ENCODE results near the gene S1PR4.
"Not testable (repeated sequence)": the region's sequence is repeated elsewhere in the genome, so short reads cannot be mapped to it uniquely, and the experiment has no call there.

S1PR4 gene

DNA sequence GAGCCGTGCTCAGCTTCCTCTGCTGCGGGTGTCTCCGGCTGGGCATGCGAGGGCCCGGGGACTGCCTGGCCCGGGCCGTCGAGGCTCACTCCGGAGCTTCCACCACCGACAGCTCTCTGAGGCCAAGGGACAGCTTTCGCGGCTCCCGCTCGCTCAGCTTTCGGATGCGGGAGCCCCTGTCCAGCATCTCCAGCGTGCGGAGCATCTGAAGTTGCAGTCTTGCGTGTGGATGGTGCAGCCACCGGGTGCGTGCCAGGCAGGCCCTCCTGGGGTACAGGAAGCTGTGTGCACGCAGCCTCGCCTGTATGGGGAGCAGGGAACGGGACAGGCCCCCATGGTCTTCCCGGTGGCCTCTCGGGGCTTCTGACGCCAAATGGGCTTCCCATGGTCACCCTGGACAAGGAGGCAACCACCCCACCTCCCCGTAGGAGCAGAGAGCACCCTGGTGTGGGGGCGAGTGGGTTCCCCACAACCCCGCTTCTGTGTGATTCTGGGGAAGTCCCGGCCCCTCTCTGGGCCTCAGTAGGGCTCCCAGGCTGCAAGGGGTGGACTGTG, 1.2 kb downstream of the S1PR4 start:
- DNase-seq (ENCODE audit: low read depth, low spot score) = no peak

- no peak for DNase-seq (ENCODE audit: low read depth, low spot score)
These were observed 5.4 kb downstream of the S1PR4 start for GRCh38 chr19:3183721-3184641.

- DNase-seq (ENCODE audit: low read depth, low spot score) = no peak
These were observed 6.4 kb downstream of the S1PR4 start for GRCh38 chr19:3184847-3185460.

- peak; percentile 96 for DNase-seq (ENCODE audit: low read depth, low spot score)
These were observed 7.0 kb downstream of the S1PR4 start, which contains the start of gene NCLN for GRCh38 chr19:3185461-3186159. Gene NCLN (plus strand): TSS chr19:3185930. CDS start chr19:3186031, 101 bp downstream.

DNA sequence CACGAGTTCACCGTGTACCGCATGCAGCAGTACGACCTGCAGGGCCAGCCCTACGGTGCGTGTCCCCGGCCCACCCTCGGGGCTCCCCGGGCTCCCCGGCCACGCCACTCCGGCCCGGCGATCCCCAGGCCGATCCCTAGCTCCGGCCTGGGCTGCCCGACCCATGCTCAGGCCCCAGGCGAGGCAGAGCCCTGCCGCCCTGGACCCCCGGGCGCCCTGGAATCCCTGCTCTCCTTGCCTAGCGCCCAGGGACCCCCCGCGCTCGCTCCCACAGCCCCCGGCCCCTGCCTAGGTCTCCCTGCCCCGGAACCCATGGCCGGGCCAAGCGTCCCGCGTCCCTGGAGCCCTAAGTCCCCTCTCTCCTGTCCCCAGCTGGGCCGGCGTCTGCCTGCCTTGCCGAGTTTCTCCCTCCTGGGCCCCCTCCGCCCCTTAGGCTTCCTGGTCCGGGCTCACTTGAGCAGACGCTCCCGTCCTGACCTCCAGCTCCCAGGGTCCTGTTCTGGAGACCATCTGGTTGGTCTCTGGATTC, 7.7 kb downstream of the S1PR4 start:
- DNase-seq (ENCODE audit: low read depth, low spot score) = no peak

DNA sequence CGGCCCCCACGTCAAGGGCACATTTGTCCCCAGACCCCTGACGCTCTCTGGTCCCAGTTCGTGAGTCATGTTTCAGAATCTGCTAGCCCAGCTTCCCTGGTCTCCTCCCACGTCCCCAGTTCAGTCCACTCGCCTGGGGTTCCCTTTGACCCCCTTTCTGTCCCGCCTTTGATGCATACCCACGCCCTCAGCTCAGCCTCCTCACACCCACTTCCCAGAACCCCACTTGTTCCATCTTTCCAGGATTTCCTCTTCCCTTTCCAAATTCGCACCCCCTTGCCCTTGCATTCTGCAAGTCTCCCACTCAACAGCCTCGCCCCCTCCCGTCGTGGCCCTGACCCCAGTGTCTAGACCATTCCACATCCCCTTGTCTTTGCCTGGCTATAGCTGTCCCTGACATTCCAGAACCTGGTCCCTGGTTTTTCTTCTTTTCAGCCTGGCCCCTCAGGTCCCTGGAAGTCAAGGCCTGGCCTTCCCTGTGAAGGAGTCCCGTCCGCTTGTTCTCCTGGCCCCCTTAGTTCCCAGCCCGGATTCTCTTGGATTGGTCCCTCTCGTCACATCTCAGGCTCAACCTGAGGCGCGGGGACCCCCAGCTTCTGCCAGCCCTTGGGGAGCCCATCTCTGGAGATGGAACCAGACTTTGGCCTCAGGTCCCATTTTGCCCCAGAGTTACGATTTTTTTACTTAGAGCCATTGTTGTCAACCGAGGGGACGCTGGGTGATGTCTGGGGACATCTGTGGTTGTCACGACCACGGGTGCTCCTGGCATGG, 8.5 kb downstream of the S1PR4 start:
- no peak for DNase-seq (ENCODE audit: low read depth, low spot score)

DNA sequence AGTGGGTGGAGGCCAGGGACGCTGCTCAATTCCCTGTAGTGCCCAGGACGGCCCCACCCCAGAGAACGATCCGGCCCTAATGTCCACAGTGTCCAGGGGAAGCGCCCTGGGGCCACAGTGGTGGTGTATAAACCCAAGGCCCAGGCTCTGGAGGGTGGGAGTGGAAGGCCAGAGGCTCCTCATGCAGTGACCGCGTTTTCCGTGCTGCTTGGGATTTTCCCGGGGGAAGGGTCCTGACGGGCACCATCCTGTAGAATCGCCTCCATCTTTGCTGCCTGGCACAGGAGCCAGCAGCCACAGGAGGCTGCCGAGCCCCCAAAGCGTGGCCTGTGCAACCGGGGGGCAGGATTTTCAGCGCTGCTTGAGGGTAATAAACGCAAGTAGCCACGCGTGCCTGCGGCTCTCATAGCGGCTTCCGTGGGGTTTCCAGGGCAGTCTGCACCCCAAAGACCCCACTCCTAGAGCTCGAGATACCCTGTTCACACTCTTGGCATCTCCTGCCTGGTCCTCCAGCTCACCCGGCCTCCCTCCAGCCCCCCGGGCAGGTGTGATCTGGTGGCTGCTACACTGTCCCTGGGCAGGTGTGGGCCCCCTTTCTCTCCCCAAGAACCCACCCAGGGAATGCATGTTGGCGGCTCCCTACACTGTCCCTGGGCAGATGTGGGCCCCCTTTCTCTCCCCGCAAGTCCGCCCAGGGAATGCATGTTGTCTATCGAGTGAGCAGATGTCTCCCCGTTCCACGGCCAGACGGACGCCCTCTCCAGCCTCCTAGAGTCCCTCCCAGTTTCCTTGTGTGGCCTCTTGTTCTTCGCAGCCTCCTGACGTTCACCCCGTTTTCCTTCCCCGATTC, 9.3 kb downstream of the S1PR4 start:
- no peak for DNase-seq (ENCODE audit: low read depth, low spot score)

GRCh38 chr19:3188627-3189596, 10.3 kb downstream of the S1PR4 start:
- DNase-seq (ENCODE audit: low read depth, low spot score) = no peak

GRCh38 chr19:3189702-3190469, 11.3 kb downstream of the S1PR4 start:
- no peak for DNase-seq (ENCODE audit: low read depth, low spot score)

GRCh38 chr19:3190470-3190770, 11.9 kb downstream of the S1PR4 start:
- no peak for DNase-seq (ENCODE audit: low read depth, low spot score)

- DNase-seq (ENCODE audit: low read depth, low spot score) = no peak
These were observed 12.6 kb downstream of the S1PR4 start for GRCh38 chr19:3190921-3191805.

DNA sequence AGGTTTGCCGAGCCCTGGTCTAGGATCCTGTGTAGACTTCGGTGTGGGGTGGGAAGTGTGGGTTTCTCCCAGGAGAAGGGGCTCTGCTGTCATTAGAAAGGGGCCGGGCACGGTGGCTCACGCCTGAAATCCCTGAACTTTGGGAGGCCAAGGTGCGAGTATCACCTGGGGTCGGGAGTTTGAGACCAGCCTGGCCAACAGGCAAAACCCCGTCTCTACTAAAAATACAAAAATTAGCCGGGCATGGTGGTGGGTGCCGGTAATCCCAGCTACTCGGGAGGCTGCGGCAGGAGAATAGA, 13.2 kb downstream of the S1PR4 start:
- DNase-seq (ENCODE audit: low read depth, low spot score) = not testable (repeated sequence)

- DNase-seq (ENCODE audit: low read depth, low spot score) = no peak
These were observed 13.7 kb downstream of the S1PR4 start for GRCh38 chr19:3192228-3192635.

DNA sequence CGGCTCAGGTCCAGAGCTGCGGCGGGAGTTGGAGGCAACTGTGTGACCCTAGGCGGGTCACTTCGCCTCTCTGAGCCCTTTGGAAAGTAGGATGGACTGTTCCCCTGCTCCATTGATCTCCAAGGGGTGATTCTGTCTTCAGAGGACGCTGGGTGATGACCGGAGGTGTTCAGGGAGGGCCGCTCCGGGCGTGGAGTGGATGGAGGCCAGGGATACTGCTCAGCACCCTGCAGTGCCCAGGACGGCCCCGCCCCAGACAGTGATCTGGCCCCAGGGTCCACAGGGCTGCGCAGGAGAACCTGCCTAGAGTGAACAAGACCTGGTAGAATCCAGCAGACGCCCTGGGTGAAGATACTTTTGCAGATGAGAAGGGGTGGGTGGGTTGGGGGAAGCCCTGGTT, 14.1 kb downstream of the S1PR4 start:
- no peak for DNase-seq (ENCODE audit: low read depth, low spot score)

DNA sequence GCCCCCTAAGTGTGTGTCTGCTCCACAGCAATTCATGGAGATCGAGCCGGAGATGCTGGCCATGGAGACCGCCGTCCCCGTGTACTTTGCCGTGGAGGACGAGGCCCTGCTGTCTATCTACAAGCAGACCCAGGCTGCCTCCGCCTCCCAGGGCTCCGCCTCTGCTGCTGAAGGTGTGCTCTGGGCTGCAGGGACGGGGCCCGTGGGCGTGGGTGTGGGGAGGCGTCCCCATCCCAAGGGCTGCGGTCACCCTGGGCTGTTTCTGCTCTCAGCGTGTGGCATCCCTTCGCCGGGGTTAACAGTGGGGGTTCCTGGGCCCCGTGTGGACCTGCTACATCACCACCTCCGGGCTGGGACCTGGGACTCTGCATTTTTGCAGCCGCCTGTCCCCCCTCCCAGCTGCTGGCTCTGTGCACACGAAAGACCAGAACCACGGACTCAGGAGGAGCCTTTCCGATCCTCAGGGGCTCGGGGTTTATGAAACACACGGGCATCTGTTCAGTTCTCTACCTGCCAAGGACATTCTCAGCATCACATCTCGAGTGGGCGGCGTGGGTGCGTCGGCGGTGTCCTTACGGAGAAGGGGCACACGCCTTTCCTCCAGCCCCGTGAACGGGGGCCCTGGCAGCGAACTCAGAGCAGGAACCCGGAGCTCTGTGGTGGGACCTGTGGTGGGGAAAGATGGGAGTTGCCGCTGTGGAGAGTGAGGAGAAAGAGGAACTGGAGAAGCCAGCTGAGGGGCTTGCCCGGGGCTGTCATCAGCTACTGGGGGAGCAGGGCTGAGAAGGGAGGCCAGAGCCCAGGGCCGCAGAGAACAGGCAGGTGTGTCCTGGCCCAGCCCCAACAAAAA, 14.9 kb downstream of the S1PR4 start:
- DNase-seq (ENCODE audit: low read depth, low spot score) = no peak

Data from ELF-1 (cell line).